MM.1S (cell line): ENCODE data around the gene FAM47E.

Source experiments
- DNase-seq: peaks from one replicate; pipeline ENCODE4 v3.0.0-alpha.2; 2015
- H2AFZ ChIP-seq: fragments of 300-600 bp; sonication (generic); 2 replicates; pipeline ENCODE4 v1.6.0; 2016; ENCODE audit warnings: antibody characterized with exemption, low read length
- H3F3A ChIP-seq: fragments of 300-600 bp; sonication (generic); 2 replicates; pipeline ENCODE4 v1.6.1; 2016; ENCODE audit warnings: mild to moderate bottlenecking, antibody characterized with exemption, low read length, moderate library complexity, mixed read lengths; ENCODE audit not compliant: insufficient read depth
- H3K27ac ChIP-seq: fragments of 300-600 bp; sonication (generic); 2 replicates; pipeline ENCODE4 v1.5.1; 2016; ENCODE audit warnings: mild to moderate bottlenecking, low read length
- H3K27me3 ChIP-seq: fragments of 300-600 bp; sonication (generic); replicated peaks from 2 replicates; pipeline ENCODE4 v1.6.0; 2016; ENCODE audit warnings: low read length; ENCODE audit not compliant: insufficient read depth
- H3K36me3 ChIP-seq: fragments of 300-600 bp; sonication (generic); replicated peaks from 2 replicates; pipeline ENCODE4 v1.6.1; 2016; ENCODE audit warnings: mild to moderate bottlenecking, low read length, mixed read lengths; ENCODE audit not compliant: insufficient read depth
- H3K4me1 ChIP-seq: fragments of 300-600 bp; sonication (generic); 2 replicates; pipeline ENCODE4 v1.6.1; 2016; ENCODE audit warnings: low read length, mixed read lengths
- H3K4me2 ChIP-seq: fragments of 300-600 bp; sonication (generic); 2 replicates; pipeline ENCODE4 v1.6.0; 2016; ENCODE audit warnings: low read depth, low read length
- H3K4me3 ChIP-seq: fragments of 300-600 bp; sonication (generic); 2 replicates; pipeline ENCODE4 v1.5.1; 2016; ENCODE audit warnings: low read length, mixed read lengths
- H3K79me2 ChIP-seq: fragments of 300-600 bp; sonication (generic); 2 replicates; pipeline ENCODE4 v1.6.1; 2016; ENCODE audit warnings: mixed run types, low read length, mixed read lengths
- H3K9ac ChIP-seq: fragments of 300-600 bp; sonication (generic); 2 replicates; pipeline ENCODE4 v1.6.1; 2016; ENCODE audit warnings: low read length, mixed read lengths
- H3K9me2 ChIP-seq: fragments of 300-600 bp; sonication (generic); replicated peaks from 2 replicates; pipeline ENCODE4 v1.6.1; 2016; ENCODE audit warnings: mild to moderate bottlenecking, low read length, mixed read lengths; ENCODE audit not compliant: insufficient read depth
- H3K9me3 ChIP-seq: fragments of 300-600 bp; sonication (generic); replicated peaks from 2 replicates; pipeline ENCODE4 v1.6.1; 2016; ENCODE audit warnings: mild to moderate bottlenecking, low read length, mixed read lengths; ENCODE audit not compliant: insufficient read depth
- H4K20me1 ChIP-seq: fragments of 300-600 bp; sonication (generic); 2 replicates; pipeline ENCODE4 v1.6.1; 2016; ENCODE audit warnings: mild to moderate bottlenecking, low read length, moderate library complexity, mixed read lengths; ENCODE audit not compliant: insufficient read depth
- CTCF ChIP-seq: fragments of 300-600 bp; sonication (generic); IDR thresholded peaks from 2 replicates; pipeline ENCODE4 v1.5.1; 2016; ENCODE audit warnings: antibody characterized with exemption, low read length, mixed read lengths
- EZH2 ChIP-seq: fragments of 300-600 bp; sonication (generic); optimal IDR thresholded peaks from 2 replicates; pipeline ENCODE3; 2017; ENCODE audit warnings: low read depth, mild to moderate bottlenecking, antibody characterized with exemption, low read length, mixed read lengths
- EZH2phosphoT487 ChIP-seq: fragments of 300-600 bp; sonication (generic); IDR thresholded peaks from 2 replicates; pipeline ENCODE4 v1.6.1; 2018; ENCODE audit warnings: antibody characterized with exemption, low read length

Gene FAM47E

GRCh38 chr4:76208005-76208765, 43.3 kb upstream of the FAM47E start:
- H4K20me1 ChIP-seq: no peaks in the 10 kb centered on the region
- peaks cover 28% of the 10 kb centered on the region for H3F3A ChIP-seq
- peaks cover 100% of the 10 kb centered on the region for H3K79me2 ChIP-seq
- H2AFZ ChIP-seq: no peak overlapping the region
- H3K27ac ChIP-seq: peak overlapping the region; percentile 42; the same call in 1 of the 2 replicates
- peak overlapping the region; percentile 57 for H3K4me2 ChIP-seq
- no peaks in the 10 kb centered on the region for H3K9me3 ChIP-seq
- H3K9me2 ChIP-seq: no peaks in the 10 kb centered on the region
- TF ChIP-seq EZH2phosphoT487 (no peak), EZH2 (no peak), CTCF (no peak)
- peaks cover 62% of the 10 kb centered on the region for H3K4me1 ChIP-seq
- no peaks in the 10 kb centered on the region for H3K36me3 ChIP-seq
- no peak for DNase-seq
- H3K9ac ChIP-seq: peak overlapping the region; percentile 10; the same call in 1 of the 2 replicates
- peak overlapping the region; percentile 22; the same call in 1 of the 2 replicates for H3K4me3 ChIP-seq
- H3K27me3 ChIP-seq: no peaks in the 10 kb centered on the region

GRCh38 chr4:76209881-76210280, 41.6 kb upstream of the FAM47E start:
- Histone ChIP-seq H3K4me1 (peaks cover 49% of the 10 kb centered on the region), H3K79me2 (peaks cover 94% of the 10 kb centered on the region)

GRCh38 chr4:76210452-76210851, 41.1 kb upstream of the FAM47E start:
- peak overlapping the region; percentile 87 for H3K4me3 ChIP-seq
- H3K9me3 ChIP-seq: no peaks in the 10 kb centered on the region
- H3K4me1 ChIP-seq: peaks cover 51% of the 10 kb centered on the region
- no peak overlapping the region for H2AFZ ChIP-seq
- H3K9ac ChIP-seq: peak overlapping the region; percentile 87; the same call in 1 of the 2 replicates
- peak overlapping the region; percentile 89 for H3K4me2 ChIP-seq
- H3F3A ChIP-seq: peaks cover 38% of the 10 kb centered on the region
- TF ChIP-seq EZH2phosphoT487 (no peak), CTCF (no peak; the same call in 1 of the 2 replicates), EZH2 (no peak)
- no peaks in the 10 kb centered on the region for H3K36me3 ChIP-seq
- H3K79me2 ChIP-seq: peaks cover 94% of the 10 kb centered on the region
- H3K27me3 ChIP-seq: no peaks in the 10 kb centered on the region
- no peaks in the 10 kb centered on the region for H4K20me1 ChIP-seq
- H3K27ac ChIP-seq: peak overlapping the region; percentile 88; the same call in 1 of the 2 replicates
- peak; percentile 41 for DNase-seq
- no peaks in the 10 kb centered on the region for H3K9me2 ChIP-seq

More at GRCh38 chr4:76209881-76210280, 41.6 kb upstream of the FAM47E start:
- H4K20me1 ChIP-seq: no peaks in the 10 kb centered on the region
- no peak for DNase-seq
- H3K4me3 ChIP-seq: peak overlapping the region; percentile 87
- H3F3A ChIP-seq: peaks cover 34% of the 10 kb centered on the region
- H3K9ac ChIP-seq: no peak overlapping the region
- TF ChIP-seq EZH2phosphoT487 (no peak), EZH2 (no peak), CTCF (no peak)
- H3K27ac ChIP-seq: peak overlapping the region; percentile 88; the same call in 1 of the 2 replicates
- no peaks in the 10 kb centered on the region for H3K27me3 ChIP-seq
- H2AFZ ChIP-seq: no peak overlapping the region
- H3K36me3 ChIP-seq: no peaks in the 10 kb centered on the region
- H3K9me3 ChIP-seq: no peaks in the 10 kb centered on the region
- H3K4me2 ChIP-seq: peak overlapping the region; percentile 89
- H3K9me2 ChIP-seq: no peaks in the 10 kb centered on the region
